ENCODE data around the gene HHIPL2.

DNA sequence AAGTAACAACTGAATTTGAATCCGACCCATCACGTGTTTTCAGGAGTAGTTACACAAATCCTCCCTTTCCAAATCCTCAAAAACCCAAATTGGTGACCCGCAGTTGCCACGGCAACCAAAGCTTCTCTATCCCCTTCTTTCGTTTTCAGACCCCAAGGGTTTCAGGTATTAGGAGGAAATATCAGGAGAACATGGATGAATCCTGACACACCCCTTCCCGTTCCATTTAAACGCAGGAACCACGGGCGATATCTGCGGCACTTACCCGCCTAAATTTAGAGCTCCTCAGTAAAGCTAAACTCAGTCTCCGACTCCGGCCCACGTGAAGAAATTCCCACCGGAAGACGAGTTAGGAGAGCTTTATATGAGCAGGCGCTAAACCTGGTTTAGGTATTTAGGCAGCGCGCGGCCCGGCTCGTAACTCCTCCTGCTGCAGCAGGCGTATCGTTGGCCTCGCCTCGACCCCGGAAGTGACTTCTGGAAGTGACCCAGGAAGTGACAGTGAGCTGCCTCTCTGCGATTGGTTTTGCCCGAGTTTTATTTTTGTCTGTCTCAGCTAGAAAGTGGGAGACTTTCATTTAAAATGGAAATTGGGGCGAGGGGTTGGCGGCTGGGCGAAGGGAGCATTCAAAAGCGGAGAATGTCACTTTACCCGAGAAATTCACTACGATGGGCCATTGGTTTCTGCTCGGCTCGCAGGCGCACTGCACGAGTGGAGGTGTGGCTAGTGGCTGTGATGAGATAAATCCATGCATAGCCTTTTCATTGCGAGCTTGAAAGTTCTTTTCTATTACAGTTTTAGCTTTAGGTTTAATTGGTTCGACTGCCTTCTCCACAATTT lies 41.8 kb upstream of the HHIPL2 start, which contains the start of gene TAF1A:
- TF ChIP-seq SMC3 (IDR thresholded peaks at IDR 0.05; ENCODE audit: low read depth, low read length) (no peak), NRF1 (IDR thresholded peaks at IDR 0.05; ENCODE audit: low read depth, low read length) (no peak), RFX5 (IDR thresholded peaks at IDR 0.05; ENCODE audit: low read length) (no peak), YY1 (IDR thresholded peaks at IDR 0.05; ENCODE audit: low read depth) (no peak), MXI1 (IDR thresholded peaks at IDR 0.05; ENCODE audit: low read depth, low read length) (peak; percentile 88), RAD21 (IDR thresholded peaks at IDR 0.05; ENCODE audit: low read length) (no peak; the same call in 1 of the 2 replicates), EP300 (IDR thresholded peaks at IDR 0.05; ENCODE audit: borderline replicate concordance in 1 of 2, low read depth in 1 of 2, low read length in 1 of 2) (no peak), POLR2AphosphoS5 (IDR thresholded peaks at IDR 0.05; ENCODE audit: low read depth, low read length) (peak; percentile 88), TEAD4 (IDR thresholded peaks at IDR 0.05; ENCODE audit: borderline replicate concordance, insufficient read depth) (no peak)
- TF ChIP-seq, protein P1, sequence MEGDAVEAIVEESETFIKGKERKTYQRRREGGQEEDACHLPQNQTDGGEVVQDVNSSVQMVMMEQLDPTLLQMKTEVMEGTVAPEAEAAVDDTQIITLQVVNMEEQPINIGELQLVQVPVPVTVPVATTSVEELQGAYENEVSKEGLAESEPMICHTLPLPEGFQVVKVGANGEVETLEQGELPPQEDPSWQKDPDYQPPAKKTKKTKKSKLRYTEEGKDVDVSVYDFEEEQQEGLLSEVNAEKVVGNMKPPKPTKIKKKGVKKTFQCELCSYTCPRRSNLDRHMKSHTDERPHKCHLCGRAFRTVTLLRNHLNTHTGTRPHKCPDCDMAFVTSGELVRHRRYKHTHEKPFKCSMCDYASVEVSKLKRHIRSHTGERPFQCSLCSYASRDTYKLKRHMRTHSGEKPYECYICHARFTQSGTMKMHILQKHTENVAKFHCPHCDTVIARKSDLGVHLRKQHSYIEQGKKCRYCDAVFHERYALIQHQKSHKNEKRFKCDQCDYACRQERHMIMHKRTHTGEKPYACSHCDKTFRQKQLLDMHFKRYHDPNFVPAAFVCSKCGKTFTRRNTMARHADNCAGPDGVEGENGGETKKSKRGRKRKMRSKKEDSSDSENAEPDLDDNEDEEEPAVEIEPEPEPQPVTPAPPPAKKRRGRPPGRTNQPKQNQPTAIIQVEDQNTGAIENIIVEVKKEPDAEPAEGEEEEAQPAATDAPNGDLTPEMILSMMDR (IDR thresholded peaks at IDR 0.05) = no peak
- TF ChIP-seq, protein P2, sequence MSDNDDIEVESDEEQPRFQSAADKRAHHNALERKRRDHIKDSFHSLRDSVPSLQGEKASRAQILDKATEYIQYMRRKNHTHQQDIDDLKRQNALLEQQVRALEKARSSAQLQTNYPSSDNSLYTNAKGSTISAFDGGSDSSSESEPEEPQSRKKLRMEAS (IDR thresholded peaks at IDR 0.05; ENCODE audit: low read depth) = peak; percentile 63
- TF ChIP-seq, protein P3, sequence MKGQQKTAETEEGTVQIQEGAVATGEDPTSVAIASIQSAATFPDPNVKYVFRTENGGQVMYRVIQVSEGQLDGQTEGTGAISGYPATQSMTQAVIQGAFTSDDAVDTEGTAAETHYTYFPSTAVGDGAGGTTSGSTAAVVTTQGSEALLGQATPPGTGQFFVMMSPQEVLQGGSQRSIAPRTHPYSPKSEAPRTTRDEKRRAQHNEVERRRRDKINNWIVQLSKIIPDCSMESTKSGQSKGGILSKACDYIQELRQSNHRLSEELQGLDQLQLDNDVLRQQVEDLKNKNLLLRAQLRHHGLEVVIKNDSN (IDR thresholded peaks at IDR 0.05; ENCODE audit: borderline replicate concordance, low read depth) = no peak

Data from SK-N-SH (cell line).